Epithelial cell of alveolus of lung (primary cell): Measurements from ENCODE around the gene TRIM24. TPM values are rescaled to one million over a fixed set of nuclear protein-coding genes. Genes with fewer than 3 reads are reported as not detected.

ENCODE experiments used
- total RNA-seq: library from RNA; depleted of rRNA; stranded (reverse); fragments of >200 nt; gene quantifications from 2 replicates; pipeline ENCODE4 v1.2.1, GENCODE V29; 2015

TRIM24 gene
- 6.1 and 12.7 TPM in 2 replicates for total RNA-seq

DNA sequence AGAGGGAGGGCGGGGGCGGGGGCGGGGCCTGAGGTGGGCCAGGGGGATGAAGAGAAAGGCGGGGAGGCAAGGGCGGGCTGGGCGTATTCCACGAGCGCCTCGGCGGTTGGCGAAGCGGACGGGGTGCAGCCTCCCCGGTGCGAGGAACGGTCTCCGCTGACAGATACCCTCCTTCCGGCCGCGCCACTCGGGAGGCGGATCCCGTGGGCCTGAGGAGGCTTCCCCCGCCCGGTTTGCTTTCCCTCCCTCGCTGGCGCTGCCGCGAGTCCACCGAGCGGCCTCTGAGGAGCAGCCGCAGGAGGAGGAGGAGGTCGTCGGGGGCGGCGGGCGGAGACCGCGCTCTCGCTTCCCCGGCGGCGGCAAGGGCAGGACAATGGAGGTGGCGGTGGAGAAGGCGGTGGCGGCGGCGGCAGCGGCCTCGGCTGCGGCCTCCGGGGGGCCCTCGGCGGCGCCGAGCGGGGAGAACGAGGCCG, at the start of gene TRIM24:
Gene TRIM24 (plus strand): TSS at position 84 of the 473 bp plus-strand sequence. CDS start 290 bp downstream, at position 374.

Other genes starting within 250 kb of the TRIM24 start
- not detected in 2 replicates for gene SVOPL, start 241.1 kb downstream of the TRIM24 start, total RNA-seq